ENCODE measurements around the gene ROCK2. TPM values are rescaled to one million over a fixed set of nuclear protein-coding genes. Genes with fewer than 3 reads are reported as not detected.

ROCK2 gene
- total and polyA plus RNA-seq, 2 of the 13 experiments (the other 11 are each of a cell fraction or from before 2014, with no cell fraction given) = 38.1 to 119 TPM

GRCh38 chr2:11366326-11366741, 21.9 kb upstream of the ROCK2 start (continued):
- TF ChIP-seq, protein P1, sequence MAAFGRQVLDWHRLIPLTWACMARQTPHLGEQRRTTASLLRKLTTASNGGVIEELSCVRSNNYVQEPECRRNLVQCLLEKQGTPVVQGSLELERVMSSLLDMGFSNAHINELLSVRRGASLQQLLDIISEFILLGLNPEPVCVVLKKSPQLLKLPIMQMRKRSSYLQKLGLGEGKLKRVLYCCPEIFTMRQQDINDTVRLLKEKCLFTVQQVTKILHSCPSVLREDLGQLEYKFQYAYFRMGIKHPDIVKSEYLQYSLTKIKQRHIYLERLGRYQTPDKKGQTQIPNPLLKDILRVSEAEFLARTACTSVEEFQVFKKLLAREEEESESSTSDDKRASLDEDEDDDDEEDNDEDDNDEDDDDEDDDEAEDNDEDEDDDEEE (CRISPR knock-in tag; IDR thresholded peaks at IDR 0.05) = no peak
- TF ChIP-seq MZF1 (CRISPR knock-in tag; IDR thresholded peaks at IDR 0.05; ENCODE audit: borderline replicate concordance) = no peak
- TF ChIP-seq ATF7 (IDR thresholded peaks at IDR 0.05) = peak; percentile 21; the same call in 1 of the 2 replicates
- no peak; the same call in 1 of the 2 replicates for TF ChIP-seq ATF7 (CRISPR knock-in tag; IDR thresholded peaks at IDR 0.05)
- peak; percentile 16; the same call in 1 of the 2 replicates for TF ChIP-seq SIX1 (CRISPR knock-in tag; IDR thresholded peaks at IDR 0.05; ENCODE audit: borderline replicate concordance)
- peak; percentile 86; the same call in 1 of the 2 replicates for TF ChIP-seq HNF4A (CRISPR knock-in tag; IDR thresholded peaks at IDR 0.05)
- peak; percentile 74; the same call in 1 of the 2 replicates for TF ChIP-seq TFDP1 (CRISPR knock-in tag; IDR thresholded peaks at IDR 0.05; ENCODE audit: borderline replicate concordance)
- TF ChIP-seq ATRX (CRISPR knock-in tag; IDR thresholded peaks at IDR 0.05; ENCODE audit: borderline replicate concordance) = no peak
- TF ChIP-seq ZBTB10 (CRISPR knock-in tag; IDR thresholded peaks at IDR 0.05; ENCODE audit: borderline replicate concordance) = no peak
- peak; percentile 12; the same call in 1 of the 2 replicates for TF ChIP-seq BHLHE40 (IDR thresholded peaks at IDR 0.05; ENCODE audit: low read length)
- TF ChIP-seq EP300 (IDR thresholded peaks at IDR 0.05; ENCODE audit: low read depth in 2 of 2, low read length in 2 of 2) = peak; percentile 88 to 91
- no peak; the same call in 1 of the 2 replicates for TF ChIP-seq EP300 (CRISPR knock-in tag; IDR thresholded peaks at IDR 0.05; ENCODE audit: borderline replicate concordance)
- TF ChIP-seq NR2C2 (CRISPR knock-in tag; IDR thresholded peaks at IDR 0.05; ENCODE audit: borderline replicate concordance) = peak; percentile 20; the same call in 1 of the 2 replicates
- no peak for TF ChIP-seq BCLAF1 (IDR thresholded peaks at IDR 0.05)
- TF ChIP-seq SALL1 (CRISPR knock-in tag; IDR thresholded peaks at IDR 0.05) = peak; percentile 85
- peak; percentile 100 for TF ChIP-seq ZNF362 (CRISPR knock-in tag; IDR thresholded peaks at IDR 0.05; ENCODE audit: borderline replicate concordance)
- peak; percentile 95 for TF ChIP-seq CEBPG (CRISPR knock-in tag; IDR thresholded peaks at IDR 0.05)
- peak; percentile 74; the same call in 1 of the 2 replicates for TF ChIP-seq IRF9 (CRISPR knock-in tag; IDR thresholded peaks at IDR 0.05; ENCODE audit: borderline replicate concordance)
- TF ChIP-seq HNF4G (IDR thresholded peaks at IDR 0.05; ENCODE audit: borderline replicate concordance, low read depth, low read length) = peak; percentile 66
- TF ChIP-seq HNF4G (CRISPR knock-in tag; IDR thresholded peaks at IDR 0.05; ENCODE audit: borderline replicate concordance, low read depth) = no peak

All from HepG2 (cell line).